Sigmoid colon (tissue), 7 donors: Measurements from ENCODE around the gene TMEM132D. TPM values are rescaled to one million over a fixed set of nuclear protein-coding genes. Genes with fewer than 3 reads are reported as not detected.

Source experiments
- DNase-seq: peaks from one replicate; pipeline ENCODE4 v3.0.0-alpha.2; 2019
- H3K27ac ChIP-seq, 4 donors: fragments of 200-600 bp; sonication (generic); one replicate each; pipeline ENCODE4 v1.5.1; 2016 to 2019; ENCODE audit warnings: mild to moderate bottlenecking in 1 of 4
- H3K27me3 ChIP-seq, 3 donors: fragments of 200-600 bp; sonication (generic); one replicate each; pipeline ENCODE4 v1.5.1; 2019; ENCODE audit warnings: mild to moderate bottlenecking in 1 of 3
- H3K36me3 ChIP-seq, 4 donors: fragments of 200-600 bp; sonication (generic); one replicate each; pipeline ENCODE4 v1.5.1; 2016 to 2019
- H3K4me1 ChIP-seq, 4 donors: fragments of 200-600 bp; sonication (generic); one replicate each; pipeline ENCODE4 v1.5.1; 2017 to 2019
- H3K4me3 ChIP-seq, 4 donors: fragments of 200-600 bp; sonication (generic); one replicate each; pipeline ENCODE4 v1.5.1; 2017 to 2019; ENCODE audit warnings: mild to moderate bottlenecking in 2 of 4, moderate library complexity in 1 of 4
- H3K9me3 ChIP-seq, 4 donors: fragments of 200-600 bp in 3 of 4; sonication (generic) in 3 of 4; one replicate each; pipeline versions ENCODE4 v1.5.1 to v1.6.1; 2013 to 2019
- CTCF ChIP-seq, 4 experiments: fragments of 450-650 bp in 3 of 4; fragments of 200-600 bp in 1 of 4; IDR thresholded peaks; one replicate each; pipeline ENCODE4 v1.5.1; 2016 to 2019; ENCODE audit warnings: antibody characterized with exemption in 4 of 4, mild to moderate bottlenecking in 3 of 4, moderate library complexity in 2 of 4
- EP300 ChIP-seq, 4 donors: sonication (generic); formaldehyde crosslinking; IDR thresholded peaks; one replicate each; pipeline ENCODE4 v1.6.1; 2017; ENCODE audit warnings: antibody characterized with exemption in 4 of 4
- POLR2A ChIP-seq, 2 donors: fragments of 450-650 bp; IDR thresholded peaks; one replicate each; pipeline ENCODE4 v1.6.1; 2016; ENCODE audit warnings: antibody characterized with exemption in 2 of 2, mild to moderate bottlenecking in 2 of 2, moderate library complexity in 2 of 2
- POLR2AphosphoS5 ChIP-seq, 4 donors: sonication (generic); formaldehyde crosslinking; IDR thresholded peaks; one replicate each; pipeline ENCODE4 v1.6.1; 2017; ENCODE audit warnings: antibody characterized with exemption in 4 of 4
- WGBS, 2 donors: extraction: QIAGEN DNeasy Blood & Tissue Kit; methylation state at CpG; one replicate each; pipeline ENCODE4 v1.1.7; 2013; 5-methylcytosine and 5-hydroxymethylcytosine counted together
- intact Hi-C: fragments of 100-400 bp; cut with DNase I; formaldehyde crosslinking; loops from one replicate; pipeline ENCODE4 v1.15.1; 2023
- polyA plus RNA-seq, 3 donors: library from polyadenylated mRNA; stranded (reverse); fragments of 200-250 nt; gene quantifications; one replicate each; pipeline ENCODE4 v1.2.3, GENCODE V29; 2013
- total RNA-seq, 4 donors: library from RNA; depleted of rRNA; stranded (reverse); fragments of >200 nt; gene quantifications; one replicate each; pipeline ENCODE4 v1.1.0, GENCODE V29; 2016
- donor health status: healthy with polysubstance abuse.
- donor health status: Bipolar disorder and iron deficiency.
- donor health status: healthy.

The TMEM132D gene
- total and polyA plus RNA-seq, 7 donors = under 0.01 to 0.03 (median under 0.01) TPM; not detected in 3

DNA sequence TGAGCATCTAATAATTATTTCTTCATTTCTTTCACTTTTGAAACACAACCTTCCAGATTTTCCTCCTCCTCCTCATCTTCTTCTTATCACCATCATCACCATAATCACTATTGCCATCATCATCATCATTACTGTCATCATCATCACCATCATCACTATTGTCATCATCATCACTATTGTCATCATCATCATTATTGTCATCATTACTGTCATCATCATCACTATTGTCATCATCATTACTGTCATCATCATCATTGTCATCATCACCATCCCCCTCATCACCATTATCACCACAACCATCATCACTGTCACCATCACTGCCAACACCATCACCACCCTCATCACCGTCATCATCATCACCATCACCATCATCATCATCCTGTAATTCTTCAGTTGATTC, 400.0 kb downstream of the TMEM132D start:
- TF ChIP-seq POLR2A (IDR thresholded peaks at IDR 0.05) (no peak), POLR2AphosphoS5 (IDR thresholded peaks at IDR 0.05) (no peak), CTCF (IDR thresholded peaks at IDR 0.05) (no peak), EP300 (IDR thresholded peaks at IDR 0.05) (no peak)
- Histone ChIP-seq H3K27ac (no peak overlapping the region), H3K4me1 (no peaks in the 10 kb centered on the region), H3K9me3 (no peaks in the 10 kb centered on the region), H3K4me3 (no peak overlapping the region), H3K36me3 (no peaks in the 10 kb centered on the region), H3K27me3 (no peaks in the 10 kb centered on the region)
- intact Hi-C loops = no loop called here
- 91 to 100% methylated on average over 1 of the region's 1 CpG for WGBS, 2 donors
- no peak for DNase-seq

DNA sequence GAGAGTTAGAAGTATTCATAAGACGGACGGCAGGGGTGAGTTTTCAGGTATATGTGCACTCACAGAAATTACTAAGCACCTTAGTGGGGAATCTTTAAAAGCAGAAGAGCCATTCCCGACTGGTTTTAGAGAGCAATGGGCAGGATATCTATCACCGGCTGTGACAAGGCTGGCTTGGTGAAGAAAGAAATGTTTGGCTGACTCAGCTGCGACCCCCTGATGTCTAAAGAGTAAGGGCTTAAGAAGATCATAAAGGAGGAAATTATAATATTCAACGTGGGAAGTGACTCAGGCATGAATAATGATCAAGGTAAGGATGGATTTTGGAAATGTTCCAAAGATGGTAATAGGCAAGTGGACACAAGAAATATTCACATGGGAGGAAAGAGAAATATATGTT, 407.6 kb downstream of the TMEM132D start:
- no peaks in the 10 kb centered on the region for H3K9me3 ChIP-seq
- no peaks in the 10 kb centered on the region for H3K27me3 ChIP-seq
- WGBS, 2 donors = 71 to 80% methylated on average over 6 of the region's 6 CpGs
- DNase-seq = no peak
- H3K4me1 ChIP-seq = no peaks in the 10 kb centered on the region
- H3K4me3 ChIP-seq = no peak overlapping the region
- no peak overlapping the region for H3K27ac ChIP-seq
- TF ChIP-seq POLR2AphosphoS5 (IDR thresholded peaks at IDR 0.05) (no peak), CTCF (IDR thresholded peaks at IDR 0.05) (no peak), EP300 (IDR thresholded peaks at IDR 0.05) (no peak), POLR2A (IDR thresholded peaks at IDR 0.05) (no peak)
- no peaks in the 10 kb centered on the region for H3K36me3 ChIP-seq
- intact Hi-C loops = no loop called here

GRCh38 chr12:129494766-129495165, 409.1 kb downstream of the TMEM132D start:
- TF ChIP-seq CTCF (IDR thresholded peaks at IDR 0.05) = no peak
- TF ChIP-seq POLR2A (IDR thresholded peaks at IDR 0.05) = no peak
- TF ChIP-seq EP300 (IDR thresholded peaks at IDR 0.05) = no peak
- no peak for TF ChIP-seq POLR2AphosphoS5 (IDR thresholded peaks at IDR 0.05)

GRCh38 chr12:129494260-129494659, 409.6 kb downstream of the TMEM132D start:
- Histone ChIP-seq H3K9me3 (no peaks in the 10 kb centered on the region), H3K4me1 (no peaks in the 10 kb centered on the region), H3K36me3 (no peaks in the 10 kb centered on the region), H3K4me3 (no peak overlapping the region), H3K27me3 (no peaks in the 10 kb centered on the region), H3K27ac (no peak overlapping the region)
- TF ChIP-seq EP300 (IDR thresholded peaks at IDR 0.05) (no peak), CTCF (IDR thresholded peaks at IDR 0.05) (no peak), POLR2A (IDR thresholded peaks at IDR 0.05) (no peak), POLR2AphosphoS5 (IDR thresholded peaks at IDR 0.05) (no peak)
- DNase-seq = no peak
- intact Hi-C loops = no loop called here
- WGBS, 2 donors = 57 to 59% methylated on average over 2 of the region's 2 CpGs

More at GRCh38 chr12:129494766-129495165, 409.1 kb downstream of the TMEM132D start:
- Histone ChIP-seq H3K4me1 (no peaks in the 10 kb centered on the region), H3K4me3 (no peak overlapping the region), H3K9me3 (no peaks in the 10 kb centered on the region), H3K27me3 (no peaks in the 10 kb centered on the region), H3K27ac (no peak overlapping the region), H3K36me3 (no peaks in the 10 kb centered on the region)
- intact Hi-C loops = no loop called here
- 89 to 92% methylated on average over 2 of the region's 2 CpGs for WGBS, 2 donors
- no peak for DNase-seq

DNA sequence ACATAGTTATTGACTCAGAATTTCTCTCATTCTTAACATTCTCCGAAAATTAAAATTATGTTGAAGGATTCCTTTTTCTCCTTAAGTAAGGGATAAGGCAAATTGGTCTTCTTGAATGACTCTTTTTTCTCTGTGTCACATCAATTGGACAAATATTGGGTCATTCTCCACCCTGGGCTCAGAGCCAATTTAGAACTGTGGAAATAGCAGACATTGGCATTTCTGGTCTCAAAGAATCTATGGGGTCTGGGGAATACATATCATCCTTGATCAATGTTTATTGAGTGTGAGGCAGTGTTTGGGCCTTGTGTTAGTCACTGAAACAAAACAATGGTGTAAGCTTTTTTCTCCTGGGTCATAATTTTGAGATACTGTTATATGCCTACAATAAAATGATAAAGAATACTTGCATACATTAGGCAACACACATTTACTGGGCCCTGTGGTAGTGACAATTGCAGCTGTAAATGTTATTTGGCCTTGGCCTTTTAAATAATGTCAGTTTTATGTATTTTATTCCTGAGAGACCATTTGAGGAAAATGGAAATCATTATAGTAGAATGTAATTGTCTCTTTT, 414.6 kb downstream of the TMEM132D start:
- Histone ChIP-seq H3K27ac (no peak overlapping the region), H3K27me3 (no peaks in the 10 kb centered on the region), H3K36me3 (no peaks in the 10 kb centered on the region), H3K9me3 (no peaks in the 10 kb centered on the region), H3K4me1 (no peaks in the 10 kb centered on the region), H3K4me3 (no peak overlapping the region)
- 72 to 93% methylated on average over 1 of the region's 1 CpG for WGBS, 2 donors
- no peak for TF ChIP-seq EP300 (IDR thresholded peaks at IDR 0.05)
- no peak for TF ChIP-seq POLR2AphosphoS5 (IDR thresholded peaks at IDR 0.05)
- no peak for TF ChIP-seq POLR2A (IDR thresholded peaks at IDR 0.05)
- TF ChIP-seq CTCF (IDR thresholded peaks at IDR 0.05) = no peak
- DNase-seq = no peak
- intact Hi-C loops = no loop called here
